ENCODE measurements around the gene POU2AF3. TPM values are rescaled to one million over a fixed set of nuclear protein-coding genes. Genes with fewer than 3 reads are reported as not detected.

The POU2AF3 gene
- total RNA-seq, 1 donor from 2014 or later = not detected

DNA sequence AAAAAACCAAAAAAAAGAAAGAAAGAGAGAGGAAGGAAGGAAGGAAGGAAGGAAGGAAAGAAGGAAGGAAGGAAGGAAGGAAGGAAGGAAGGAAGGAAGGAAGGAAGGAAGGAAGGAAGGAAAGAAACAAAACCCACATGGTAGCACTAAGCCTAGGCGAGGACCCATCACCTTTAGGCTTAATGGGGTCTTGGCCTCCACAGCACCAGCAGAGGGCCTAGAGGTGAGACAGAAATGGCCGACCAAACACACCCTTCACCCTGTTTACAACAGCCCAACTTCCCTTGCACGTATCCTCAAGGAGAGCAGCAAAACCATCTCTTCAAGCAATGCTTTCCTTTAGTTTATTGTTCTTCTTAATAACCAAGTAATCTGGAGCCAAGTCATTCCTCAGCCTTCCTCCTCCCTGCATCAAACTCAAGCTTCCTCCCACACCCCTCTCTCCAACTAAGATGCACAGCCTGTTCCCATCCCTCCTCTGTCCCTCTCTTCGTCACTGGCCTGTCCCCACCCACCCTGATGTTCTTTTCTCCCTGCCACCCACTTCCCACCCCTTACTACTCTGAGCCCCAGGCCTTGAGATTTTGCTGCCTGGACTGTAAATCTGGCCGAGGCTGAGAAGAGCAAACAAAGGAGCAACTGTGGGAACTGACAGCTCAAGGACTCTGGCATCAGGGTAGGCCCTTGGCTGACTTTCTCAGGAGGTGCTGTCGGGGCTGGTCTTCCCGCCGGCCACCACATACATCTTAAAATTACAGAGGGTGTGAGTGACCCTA lies 54.8 kb downstream of the POU2AF3 start:
- no peak for DNase-seq (ENCODE audit: low read depth)

DNA sequence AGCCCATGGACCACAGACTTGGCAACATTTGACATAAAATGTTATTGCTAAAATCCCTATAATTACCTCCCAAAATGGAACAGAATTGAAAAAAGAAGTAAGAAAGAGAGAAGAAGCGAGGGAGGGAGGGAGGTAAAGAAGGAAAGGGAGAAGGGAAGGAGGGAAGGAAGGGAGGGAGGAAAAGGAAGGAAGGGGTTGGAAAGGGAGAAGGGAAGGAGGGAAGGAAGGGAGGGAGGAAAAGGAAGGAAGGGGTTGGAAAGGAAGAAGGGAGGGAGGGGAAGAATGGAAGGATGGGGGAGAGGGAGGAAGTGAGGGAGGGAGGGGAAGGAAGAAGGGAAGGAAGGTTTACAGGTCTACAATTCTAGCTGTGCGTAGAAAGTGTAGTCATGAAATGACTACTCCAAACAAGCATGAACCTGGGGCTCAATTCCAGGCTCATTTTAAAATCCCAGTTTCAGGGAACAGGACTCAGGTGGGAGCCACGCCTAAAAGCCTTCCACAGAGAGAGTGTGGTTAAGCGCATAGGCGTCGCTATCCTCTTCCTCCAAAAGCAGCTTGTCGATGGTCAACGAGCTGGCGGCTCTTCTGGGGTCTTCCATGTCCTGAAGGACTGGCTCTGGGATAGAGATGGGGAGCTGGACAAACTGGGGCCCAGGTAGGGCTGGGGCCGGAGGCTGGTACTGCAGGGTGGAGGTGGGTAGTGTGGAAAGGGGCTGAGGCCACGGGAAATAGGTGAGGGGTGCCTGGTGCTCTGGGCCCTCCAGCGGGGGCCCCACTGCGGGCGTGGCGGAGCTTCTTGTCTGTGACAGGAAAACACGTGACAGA lies 55.6 kb downstream of the POU2AF3 start:
- no peak for DNase-seq (ENCODE audit: low read depth)

DNA sequence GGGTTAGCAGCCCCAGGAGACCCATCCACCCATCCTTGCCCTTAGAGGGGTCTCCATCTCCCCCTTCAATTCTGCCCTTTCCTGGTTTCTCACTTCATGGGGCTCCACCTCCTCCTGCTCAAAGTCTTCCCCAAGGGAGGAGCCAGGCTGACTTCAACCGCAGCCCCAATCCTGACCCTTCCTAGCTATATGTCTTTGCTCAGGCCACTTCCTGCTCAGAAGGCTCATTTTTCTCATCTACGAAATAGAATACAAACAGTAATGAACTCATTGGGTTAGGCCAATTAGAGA lies 56.2 kb downstream of the POU2AF3 start:
- DNase-seq (ENCODE audit: low read depth) = no peak

- no peak for DNase-seq (ENCODE audit: low read depth)
Observed at GRCh38 chr11:111355101-111355500, 56.8 kb downstream of the POU2AF3 start.

- no peak for DNase-seq (ENCODE audit: low read depth)
Observed at GRCh38 chr11:111355956-111356659, 57.8 kb downstream of the POU2AF3 start.

DNA sequence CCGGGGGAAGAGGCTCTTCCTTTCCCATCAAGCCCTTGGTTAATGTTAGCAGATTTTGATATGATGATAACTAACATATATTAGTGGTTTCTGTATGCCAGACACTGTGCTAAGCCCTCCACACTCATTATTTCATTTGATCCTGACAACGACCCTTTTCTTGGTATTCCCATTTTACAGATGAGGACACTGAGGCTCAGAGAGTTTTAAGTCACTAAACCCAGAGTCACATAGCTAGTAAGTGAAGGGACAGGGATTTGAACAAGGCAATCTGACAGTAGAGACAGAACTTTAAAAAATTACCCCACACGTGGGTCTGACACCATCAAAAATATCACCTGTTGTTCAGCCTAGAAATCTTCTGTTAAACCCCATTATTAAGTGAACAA lies 58.3 kb downstream of the POU2AF3 start:
- DNase-seq (ENCODE audit: low read depth) = no peak

- no peak for DNase-seq (ENCODE audit: low read depth)
Observed at GRCh38 chr11:111357150-111358037, 59.0 kb downstream of the POU2AF3 start.

Other genes with a start within 250 kb of the POU2AF3 start
- gene POU2AF2, start 52.8 kb upstream of the POU2AF3 start, total RNA-seq = not detected in 2 replicates
- gene POU2AF1, start 80.7 kb downstream of the POU2AF3 start, total RNA-seq = not detected in 2 replicates
- gene BTG4, start 213.8 kb downstream of the POU2AF3 start, total RNA-seq = not detected in 2 replicates
- gene HOATZ, start 216.2 kb downstream of the POU2AF3 start, total RNA-seq = not detected in 2 replicates
- 10.0 and 61.1 TPM in 2 replicates for gene LAYN, start 242.2 kb downstream of the POU2AF3 start, total RNA-seq

All from renal cortical epithelial cell (primary cell).